SK-N-SH (cell line): ENCODE results near the gene ETS2.

Experiments used
- MEF2A ChIP-seq: IDR thresholded peaks from 2 replicates; pipeline ENCODE4 v1.4.0; 2012; ENCODE audit warnings: low read depth, borderline replicate concordance
- NFIC ChIP-seq: IDR thresholded peaks from 2 replicates; pipeline ENCODE4 v1.4.0; 2012; ENCODE audit warnings: borderline replicate concordance
- NRF1 ChIP-seq: IDR thresholded peaks from 2 replicates; pipeline ENCODE4 v1.6.1; 2012; ENCODE audit warnings: low read depth, mild to moderate bottlenecking, low read length
- POLR2AphosphoS5 ChIP-seq: IDR thresholded peaks from 2 replicates; pipeline ENCODE4 v1.6.1; 2012; ENCODE audit warnings: low read depth, low read length
- TF ChIP-seq, protein P1 (sequence below): fragments of 200-600 bp; sonication (generic); IDR thresholded peaks from 2 replicates; pipeline ENCODE4 v1.6.1; 2017; ENCODE audit warnings: antibody characterized with exemption, mild to moderate bottlenecking, moderate library complexity
- TF ChIP-seq, protein P2 (sequence below): IDR thresholded peaks from 2 replicates; pipeline ENCODE4 v1.6.1; 2012; ENCODE audit warnings: mild to moderate bottlenecking, low read depth, low read length, moderate library complexity

DNA sequence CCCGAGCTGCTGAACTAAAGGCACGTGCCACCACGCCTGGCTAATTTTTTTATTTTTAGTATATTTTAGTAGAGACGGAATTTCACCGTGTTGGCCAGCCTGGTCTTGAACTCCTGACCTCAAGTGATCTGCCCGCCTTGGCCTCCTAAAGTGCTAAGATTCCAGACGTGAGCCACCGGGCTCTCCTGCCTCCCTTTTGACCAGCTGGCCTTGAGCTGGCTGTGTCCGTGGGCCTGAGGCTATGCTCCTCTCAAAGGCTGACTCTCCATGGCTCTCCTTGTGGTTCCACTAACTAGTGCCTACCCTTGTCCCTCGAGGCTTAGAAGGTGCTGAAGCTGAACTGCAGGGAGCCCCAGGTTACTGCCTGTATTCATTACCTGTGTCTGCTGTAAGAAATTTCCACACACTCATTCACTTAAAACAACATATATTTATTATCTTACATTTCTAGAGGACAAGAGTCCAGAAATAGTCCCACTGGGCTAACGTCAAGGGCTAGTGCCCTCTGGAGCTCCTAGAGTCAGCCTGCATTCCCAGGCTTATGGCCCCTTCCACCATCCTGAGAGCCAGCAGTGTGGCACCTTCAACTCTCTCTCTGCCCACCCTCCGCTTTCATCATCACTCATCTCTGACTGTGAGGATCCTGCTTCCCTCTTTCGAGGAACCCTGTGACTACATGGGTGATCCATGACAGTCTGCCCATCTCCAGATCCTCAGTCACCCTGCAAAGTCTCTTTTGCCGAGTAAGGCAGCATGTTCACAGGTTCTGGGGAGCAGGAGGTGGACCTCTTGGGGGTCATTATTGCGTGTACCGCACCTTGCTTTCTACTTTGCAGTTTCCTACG is 34.9 kb downstream of the ETS2 start:
- TF ChIP-seq, protein P1, sequence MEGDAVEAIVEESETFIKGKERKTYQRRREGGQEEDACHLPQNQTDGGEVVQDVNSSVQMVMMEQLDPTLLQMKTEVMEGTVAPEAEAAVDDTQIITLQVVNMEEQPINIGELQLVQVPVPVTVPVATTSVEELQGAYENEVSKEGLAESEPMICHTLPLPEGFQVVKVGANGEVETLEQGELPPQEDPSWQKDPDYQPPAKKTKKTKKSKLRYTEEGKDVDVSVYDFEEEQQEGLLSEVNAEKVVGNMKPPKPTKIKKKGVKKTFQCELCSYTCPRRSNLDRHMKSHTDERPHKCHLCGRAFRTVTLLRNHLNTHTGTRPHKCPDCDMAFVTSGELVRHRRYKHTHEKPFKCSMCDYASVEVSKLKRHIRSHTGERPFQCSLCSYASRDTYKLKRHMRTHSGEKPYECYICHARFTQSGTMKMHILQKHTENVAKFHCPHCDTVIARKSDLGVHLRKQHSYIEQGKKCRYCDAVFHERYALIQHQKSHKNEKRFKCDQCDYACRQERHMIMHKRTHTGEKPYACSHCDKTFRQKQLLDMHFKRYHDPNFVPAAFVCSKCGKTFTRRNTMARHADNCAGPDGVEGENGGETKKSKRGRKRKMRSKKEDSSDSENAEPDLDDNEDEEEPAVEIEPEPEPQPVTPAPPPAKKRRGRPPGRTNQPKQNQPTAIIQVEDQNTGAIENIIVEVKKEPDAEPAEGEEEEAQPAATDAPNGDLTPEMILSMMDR, result no peak
- TF ChIP-seq, protein P2, sequence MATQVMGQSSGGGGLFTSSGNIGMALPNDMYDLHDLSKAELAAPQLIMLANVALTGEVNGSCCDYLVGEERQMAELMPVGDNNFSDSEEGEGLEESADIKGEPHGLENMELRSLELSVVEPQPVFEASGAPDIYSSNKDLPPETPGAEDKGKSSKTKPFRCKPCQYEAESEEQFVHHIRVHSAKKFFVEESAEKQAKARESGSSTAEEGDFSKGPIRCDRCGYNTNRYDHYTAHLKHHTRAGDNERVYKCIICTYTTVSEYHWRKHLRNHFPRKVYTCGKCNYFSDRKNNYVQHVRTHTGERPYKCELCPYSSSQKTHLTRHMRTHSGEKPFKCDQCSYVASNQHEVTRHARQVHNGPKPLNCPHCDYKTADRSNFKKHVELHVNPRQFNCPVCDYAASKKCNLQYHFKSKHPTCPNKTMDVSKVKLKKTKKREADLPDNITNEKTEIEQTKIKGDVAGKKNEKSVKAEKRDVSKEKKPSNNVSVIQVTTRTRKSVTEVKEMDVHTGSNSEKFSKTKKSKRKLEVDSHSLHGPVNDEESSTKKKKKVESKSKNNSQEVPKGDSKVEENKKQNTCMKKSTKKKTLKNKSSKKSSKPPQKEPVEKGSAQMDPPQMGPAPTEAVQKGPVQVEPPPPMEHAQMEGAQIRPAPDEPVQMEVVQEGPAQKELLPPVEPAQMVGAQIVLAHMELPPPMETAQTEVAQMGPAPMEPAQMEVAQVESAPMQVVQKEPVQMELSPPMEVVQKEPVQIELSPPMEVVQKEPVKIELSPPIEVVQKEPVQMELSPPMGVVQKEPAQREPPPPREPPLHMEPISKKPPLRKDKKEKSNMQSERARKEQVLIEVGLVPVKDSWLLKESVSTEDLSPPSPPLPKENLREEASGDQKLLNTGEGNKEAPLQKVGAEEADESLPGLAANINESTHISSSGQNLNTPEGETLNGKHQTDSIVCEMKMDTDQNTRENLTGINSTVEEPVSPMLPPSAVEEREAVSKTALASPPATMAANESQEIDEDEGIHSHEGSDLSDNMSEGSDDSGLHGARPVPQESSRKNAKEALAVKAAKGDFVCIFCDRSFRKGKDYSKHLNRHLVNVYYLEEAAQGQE, result no peak
- no peak for TF ChIP-seq POLR2AphosphoS5
- TF ChIP-seq MEF2A, result no peak
- no peak for TF ChIP-seq NFIC
- TF ChIP-seq NRF1, result no peak
